C4-2B (cell line): ENCODE results near the gene ANG.

Experiments
- H3K27ac ChIP-seq: fragments of 450-650 bp; 2 replicates; pipeline ENCODE4 v1.5.1; 2017
- ZFX ChIP-seq: fragments of 450-650 bp; IDR thresholded peaks from 2 replicates; pipeline ENCODE4 v1.6.1; 2017
- TF ChIP-seq, protein P1 (sequence below): fragments of 450-650 bp; conservative IDR thresholded peaks from 2 replicates; pipeline ENCODE4 v1.5.1; 2017; ENCODE audit warnings: mild to moderate bottlenecking

Gene ANG

DNA sequence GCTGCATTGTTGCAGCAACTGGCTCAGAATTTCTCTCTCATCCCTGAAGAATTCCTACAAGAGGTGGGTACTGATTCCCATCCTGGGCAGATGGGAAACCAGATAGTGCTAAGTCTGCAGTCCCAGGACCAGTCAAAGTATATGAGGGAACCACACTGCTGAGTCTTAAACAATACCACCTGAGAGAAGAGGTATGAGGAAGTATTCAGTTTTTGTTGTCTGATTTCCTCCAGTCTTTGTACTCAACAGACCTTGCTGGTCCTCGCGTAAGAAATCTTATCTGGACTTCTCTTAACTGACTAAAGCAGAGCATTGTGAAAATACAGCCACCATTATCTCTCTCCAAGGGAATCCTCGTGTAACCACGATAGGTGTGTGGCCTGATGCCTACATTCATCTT is 53.6 kb downstream of the ANG start:
- H3K27ac ChIP-seq, result no peak overlapping the region
- TF ChIP-seq, protein P1, sequence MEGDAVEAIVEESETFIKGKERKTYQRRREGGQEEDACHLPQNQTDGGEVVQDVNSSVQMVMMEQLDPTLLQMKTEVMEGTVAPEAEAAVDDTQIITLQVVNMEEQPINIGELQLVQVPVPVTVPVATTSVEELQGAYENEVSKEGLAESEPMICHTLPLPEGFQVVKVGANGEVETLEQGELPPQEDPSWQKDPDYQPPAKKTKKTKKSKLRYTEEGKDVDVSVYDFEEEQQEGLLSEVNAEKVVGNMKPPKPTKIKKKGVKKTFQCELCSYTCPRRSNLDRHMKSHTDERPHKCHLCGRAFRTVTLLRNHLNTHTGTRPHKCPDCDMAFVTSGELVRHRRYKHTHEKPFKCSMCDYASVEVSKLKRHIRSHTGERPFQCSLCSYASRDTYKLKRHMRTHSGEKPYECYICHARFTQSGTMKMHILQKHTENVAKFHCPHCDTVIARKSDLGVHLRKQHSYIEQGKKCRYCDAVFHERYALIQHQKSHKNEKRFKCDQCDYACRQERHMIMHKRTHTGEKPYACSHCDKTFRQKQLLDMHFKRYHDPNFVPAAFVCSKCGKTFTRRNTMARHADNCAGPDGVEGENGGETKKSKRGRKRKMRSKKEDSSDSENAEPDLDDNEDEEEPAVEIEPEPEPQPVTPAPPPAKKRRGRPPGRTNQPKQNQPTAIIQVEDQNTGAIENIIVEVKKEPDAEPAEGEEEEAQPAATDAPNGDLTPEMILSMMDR, result no peak
- no peak for TF ChIP-seq ZFX

DNA sequence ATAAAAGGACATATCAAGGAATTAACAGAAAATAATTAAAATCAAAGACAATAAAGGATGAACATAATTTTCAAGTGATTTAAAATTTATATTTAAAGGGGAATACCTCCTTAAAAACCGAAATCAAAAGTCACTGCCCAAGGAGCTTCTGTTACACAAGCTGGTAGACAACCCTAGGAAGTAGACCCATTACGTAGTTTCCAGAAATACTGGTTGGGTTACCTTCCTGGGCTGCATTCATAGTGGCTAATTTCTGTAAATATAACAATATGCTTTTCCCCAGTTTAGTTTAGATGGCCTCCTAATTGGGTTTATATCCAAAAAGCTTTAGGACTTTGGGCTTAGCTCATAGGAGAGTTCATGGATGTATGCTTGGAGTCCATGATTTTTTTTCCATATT is 55.0 kb downstream of the ANG start:
- no peak overlapping the region for H3K27ac ChIP-seq
- TF ChIP-seq, protein P1, result no peak
- no peak for TF ChIP-seq ZFX
